Activated CD4-positive, CD25-positive, alpha-beta regulatory T cell (primary cell): ENCODE measurements around the gene FAM72B.
"Not testable (repeated sequence)": the region's sequence is repeated elsewhere in the genome, so short reads cannot be mapped to it uniquely, and the experiment has no call there.

Source experiments
- DNase-seq, 4 experiments: peaks; one replicate each; lab custom pipeline; 2025; lab: John Stamatoyannopoulos, UW

Gene FAM72B

DNA sequence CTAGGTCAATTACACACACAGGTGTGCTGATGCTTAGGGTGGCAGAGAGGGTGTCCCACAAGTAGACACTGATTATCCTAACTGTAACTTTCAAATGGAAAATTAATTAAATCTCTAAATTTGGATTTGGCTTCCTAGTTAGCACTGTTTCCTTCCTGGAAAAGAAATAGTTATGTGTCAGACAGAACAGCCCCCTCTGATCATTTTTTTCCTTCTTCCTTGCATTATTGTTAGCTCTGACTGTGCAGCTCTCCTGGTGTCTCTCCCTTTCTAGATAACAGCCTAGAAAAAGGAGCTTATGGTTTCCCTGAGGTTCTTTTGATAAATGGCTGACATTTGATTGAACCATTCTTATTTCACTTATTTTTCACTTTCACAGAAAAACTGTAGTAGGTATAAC lies 31.4 kb downstream of the FAM72B start:
- DNase-seq, result not testable (repeated sequence)

DNA sequence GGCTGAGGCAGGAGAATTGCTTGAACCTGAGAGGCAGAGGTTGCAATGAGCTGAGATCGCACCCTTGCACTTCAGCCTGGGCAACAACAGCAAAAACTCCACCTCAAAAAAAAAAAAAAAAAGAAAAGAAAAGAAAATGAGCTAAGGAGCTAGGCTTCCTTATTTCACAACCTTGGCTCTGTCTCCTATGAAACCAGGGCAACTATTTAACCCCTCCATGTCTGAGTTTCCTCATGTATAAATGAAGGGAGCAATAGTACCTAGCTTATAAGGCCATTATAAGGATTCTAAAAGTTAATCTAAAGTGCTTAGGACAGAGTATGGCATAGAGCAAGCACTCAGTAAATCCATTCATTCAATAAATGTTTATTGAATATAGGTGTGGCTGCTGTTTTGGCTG lies 32.8 kb downstream of the FAM72B start:
- DNase-seq, result not testable (repeated sequence)

DNA sequence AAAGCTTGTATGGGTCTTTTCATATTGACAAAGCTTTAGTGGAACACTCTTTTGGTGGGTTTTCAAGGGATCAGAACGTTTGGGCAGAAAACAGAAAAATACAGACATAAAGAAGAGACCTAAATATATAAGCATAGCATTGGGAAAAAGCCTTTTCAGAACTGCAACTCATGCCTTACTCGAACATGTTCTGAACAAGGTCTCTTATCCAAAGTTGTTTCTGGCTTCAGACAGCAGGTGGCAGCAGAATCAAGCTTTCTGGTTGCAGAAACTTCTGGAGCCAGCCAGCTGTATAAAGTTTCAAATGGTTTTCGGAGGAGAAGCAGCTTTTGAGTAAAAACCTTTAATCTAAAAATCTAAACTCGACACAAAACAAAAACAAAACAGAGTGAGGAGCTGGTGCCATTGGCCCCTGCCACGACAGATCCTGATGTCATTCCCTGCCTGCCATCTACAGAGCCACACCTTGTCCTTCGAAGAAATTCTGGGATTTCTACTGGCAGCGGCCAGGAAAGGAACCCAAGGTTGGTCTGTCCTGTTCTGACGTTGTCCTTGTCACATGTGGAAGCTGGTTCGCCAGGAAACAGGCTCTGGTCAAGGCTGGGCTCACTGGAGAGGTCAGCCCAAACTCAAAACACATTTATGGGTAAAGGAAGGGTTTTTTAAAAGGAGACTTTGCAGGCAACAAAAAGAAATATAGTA lies 35.5 kb downstream of the FAM72B start:
- not testable (repeated sequence) for DNase-seq

DNA sequence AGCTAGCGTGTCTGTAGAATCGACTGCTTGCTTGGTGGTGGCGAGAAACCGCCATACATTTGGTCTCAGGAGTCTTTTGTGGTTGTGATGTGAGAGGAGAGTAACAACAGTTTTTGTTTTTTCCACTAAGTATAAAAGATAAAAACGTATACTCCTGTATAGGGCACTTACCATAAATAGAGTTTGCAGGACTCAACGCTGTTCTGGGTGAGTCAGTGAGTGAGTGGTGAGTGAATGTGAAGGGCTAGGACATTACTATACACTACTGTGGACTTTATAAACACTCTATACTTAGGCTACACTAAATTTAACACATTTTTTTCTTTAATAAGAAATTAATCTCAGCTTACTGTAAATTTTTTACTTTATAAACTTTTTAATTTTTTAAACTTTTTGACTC lies 43.7 kb downstream of the FAM72B start:
- not testable (repeated sequence) for DNase-seq

DNA sequence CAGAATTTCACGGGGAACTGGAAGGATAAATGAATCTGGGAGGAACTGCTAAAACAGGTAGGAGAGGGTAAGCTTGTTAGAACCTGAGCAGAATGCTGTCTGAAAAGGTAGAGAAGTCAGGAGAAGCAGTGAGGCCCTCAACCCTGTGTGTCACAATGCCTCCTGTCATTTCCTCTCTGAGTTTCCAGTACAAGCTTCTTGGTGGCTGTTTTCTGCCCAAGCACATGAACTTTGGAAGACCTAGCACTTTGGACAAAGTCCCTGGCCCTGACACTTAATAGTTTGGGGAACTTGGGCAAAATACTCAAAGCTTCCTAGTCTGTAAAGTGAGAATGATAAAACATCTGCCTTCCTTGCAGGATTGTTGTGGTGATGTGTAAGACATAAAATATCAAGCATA lies 52.6 kb downstream of the FAM72B start:
- DNase-seq, result not testable (repeated sequence)

DNA sequence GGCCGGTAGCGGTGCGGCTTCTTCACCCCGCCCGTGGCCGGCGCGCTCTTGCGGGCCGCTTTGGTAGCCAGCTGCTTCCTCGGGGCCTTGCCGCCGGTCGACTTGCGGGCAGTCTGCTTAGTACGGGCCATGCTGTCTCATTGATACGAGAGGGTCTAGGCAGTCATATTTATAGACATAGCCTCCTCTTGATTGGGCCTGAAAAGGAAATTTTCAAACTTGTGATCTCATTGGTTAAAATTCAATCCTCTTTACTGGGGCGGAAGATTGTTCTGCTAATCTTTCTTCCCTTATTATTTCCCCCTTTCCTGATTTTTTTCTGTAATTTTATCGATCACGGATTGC lies 65.7 kb downstream of the FAM72B start:
- DNase-seq, result not testable (repeated sequence)
